Thoracic aorta (tissue), 2 donors: Measurements from ENCODE around the gene FLII. TPM values are rescaled to one million over a fixed set of nuclear protein-coding genes. Genes with fewer than 3 reads are reported as not detected.
A peak's percentile ranks its signal among the peaks of the same experiment; 100 is the strongest.

Experiments
- ATAC-seq: fragments of 150-250 bp; one replicate; pipeline ENCODE4 v1.8.0; 2017; ENCODE audit warnings: low read depth; ENCODE audit not compliant: insufficient number of reproducible peaks, low FRiP score
- DNase-seq: peaks from one replicate; pipeline ENCODE4 v3.0.0-alpha.2; 2020; ENCODE audit warnings: low spot score
- H3K27ac ChIP-seq, 2 donors: fragments of 200-600 bp; sonication (generic); 1 replicate in 1 of 2; 2 replicates in 1 of 2; pipeline ENCODE4 v1.5.1; 2016; ENCODE audit warnings: mild to moderate bottlenecking in 2 of 2, moderate library complexity in 2 of 2
- H3K27me3 ChIP-seq: fragments of 200-600 bp; sonication (generic); replicated peaks from 2 replicates; pipeline ENCODE4 v1.6.0; 2016; ENCODE audit warnings: mild to moderate bottlenecking; ENCODE audit not compliant: insufficient read depth
- H3K36me3 ChIP-seq: fragments of 200-600 bp; sonication (generic); one replicate; pipeline ENCODE4 v1.5.1; 2016
- H3K4me1 ChIP-seq, 2 donors: fragments of 200-600 bp; sonication (generic); 1 replicate in 1 of 2; 2 replicates in 1 of 2; pipeline versions ENCODE4 v1.5.1 to v1.6.0; 2016; ENCODE audit warnings: low read depth in 2 of 2, mild to moderate bottlenecking in 1 of 2; ENCODE audit not compliant: control insufficient read depth in 1 of 2
- H3K4me3 ChIP-seq: fragments of 200-600 bp; sonication (generic); 2 replicates; pipeline ENCODE4 v1.5.1; 2016; ENCODE audit warnings: mild to moderate bottlenecking
- H3K9me3 ChIP-seq: fragments of 200-600 bp; sonication (generic); 2 replicates; pipeline ENCODE4 v1.5.1; 2016
- CTCF ChIP-seq: fragments of 200-600 bp; sonication (generic); IDR thresholded peaks from one replicate; pipeline ENCODE4 v1.5.1; 2019; ENCODE audit warnings: antibody characterized with exemption
- total RNA-seq, 2 donors: library from RNA; depleted of rRNA; stranded (reverse); fragments of >200 nt; gene quantifications; one replicate each; pipeline versions ENCODE4 v1.1.0 to v1.2.3, GENCODE V29; 2016

The FLII gene
- total RNA-seq, 2 donors from 2014 or later = 309 to 312 TPM

- TF ChIP-seq CTCF = no peak
- Histone ChIP-seq H3K27ac (peak overlapping the region; percentile 96), H3K4me3 (no peak overlapping the region), H3K27me3 (no peaks in the 10 kb centered on the region), H3K4me1 (peaks cover 15 to 32% of the 10 kb centered on the region in 2 donors), H3K36me3 (peaks cover 26% of the 10 kb centered on the region), H3K9me3 (no peaks in the 10 kb centered on the region)
- DNase-seq = no peak
- ATAC-seq = no peak
Observed at GRCh38 chr17:18262641-18263040, 4.1 kb upstream of the FLII start.

- DNase-seq = no peak
- Histone ChIP-seq H3K4me3 (peak overlapping the region; percentile 85), H3K27ac (peak overlapping the region; percentile 96), H3K36me3 (peaks cover 26% of the 10 kb centered on the region), H3K27me3 (no peaks in the 10 kb centered on the region), H3K9me3 (no peaks in the 10 kb centered on the region), H3K4me1 (peaks cover 20 to 37% of the 10 kb centered on the region in 2 donors)
- no peak for ATAC-seq
- TF ChIP-seq CTCF = no peak
Observed at GRCh38 chr17:18262111-18262510, 3.6 kb upstream of the FLII start.

DNA sequence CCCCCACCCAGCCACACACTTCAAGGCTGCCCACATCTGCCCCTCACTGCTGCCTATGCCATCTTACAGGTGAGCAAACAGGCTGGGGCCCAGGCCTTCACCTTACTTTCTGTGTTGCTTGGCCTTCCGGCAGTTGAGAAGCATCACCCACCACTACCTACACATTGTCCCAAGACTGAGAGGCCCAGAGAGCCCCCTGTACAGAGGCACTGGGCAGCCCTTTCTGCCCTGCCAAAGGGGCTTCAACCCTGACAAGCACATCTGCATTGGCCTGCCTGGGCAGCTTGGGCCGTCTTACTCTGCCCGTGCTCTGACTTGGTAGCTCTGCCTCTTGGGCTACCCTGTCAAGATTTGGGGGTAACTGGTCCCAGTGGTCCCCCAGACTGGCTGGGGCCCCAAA lies 3.1 kb upstream of the FLII start:
- no peak for ATAC-seq
- peaks cover 26% of the 10 kb centered on the region for H3K36me3 ChIP-seq
- H3K27ac ChIP-seq = peak overlapping the region; percentile 96
- no peak for TF ChIP-seq CTCF
- peak overlapping the region; percentile 85 for H3K4me3 ChIP-seq
- no peak for DNase-seq
- no peaks in the 10 kb centered on the region for H3K27me3 ChIP-seq
- peaks cover 25 to 42% of the 10 kb centered on the region in 2 donors for H3K4me1 ChIP-seq
- no peaks in the 10 kb centered on the region for H3K9me3 ChIP-seq

- DNase-seq = peak; percentile 52
- no peaks in the 10 kb centered on the region for H3K9me3 ChIP-seq
- no peaks in the 10 kb centered on the region for H3K27me3 ChIP-seq
- peak overlapping the region; percentile 96 for H3K27ac ChIP-seq
- H3K36me3 ChIP-seq = peaks cover 26% of the 10 kb centered on the region
- peak; percentile 31 for ATAC-seq
- H3K4me3 ChIP-seq = peak overlapping the region; percentile 85
- peaks cover 29 to 47% of the 10 kb centered on the region in 2 donors for H3K4me1 ChIP-seq
- TF ChIP-seq CTCF = no peak
Observed at GRCh38 chr17:18261146-18261515, 2.6 kb upstream of the FLII start.

DNA sequence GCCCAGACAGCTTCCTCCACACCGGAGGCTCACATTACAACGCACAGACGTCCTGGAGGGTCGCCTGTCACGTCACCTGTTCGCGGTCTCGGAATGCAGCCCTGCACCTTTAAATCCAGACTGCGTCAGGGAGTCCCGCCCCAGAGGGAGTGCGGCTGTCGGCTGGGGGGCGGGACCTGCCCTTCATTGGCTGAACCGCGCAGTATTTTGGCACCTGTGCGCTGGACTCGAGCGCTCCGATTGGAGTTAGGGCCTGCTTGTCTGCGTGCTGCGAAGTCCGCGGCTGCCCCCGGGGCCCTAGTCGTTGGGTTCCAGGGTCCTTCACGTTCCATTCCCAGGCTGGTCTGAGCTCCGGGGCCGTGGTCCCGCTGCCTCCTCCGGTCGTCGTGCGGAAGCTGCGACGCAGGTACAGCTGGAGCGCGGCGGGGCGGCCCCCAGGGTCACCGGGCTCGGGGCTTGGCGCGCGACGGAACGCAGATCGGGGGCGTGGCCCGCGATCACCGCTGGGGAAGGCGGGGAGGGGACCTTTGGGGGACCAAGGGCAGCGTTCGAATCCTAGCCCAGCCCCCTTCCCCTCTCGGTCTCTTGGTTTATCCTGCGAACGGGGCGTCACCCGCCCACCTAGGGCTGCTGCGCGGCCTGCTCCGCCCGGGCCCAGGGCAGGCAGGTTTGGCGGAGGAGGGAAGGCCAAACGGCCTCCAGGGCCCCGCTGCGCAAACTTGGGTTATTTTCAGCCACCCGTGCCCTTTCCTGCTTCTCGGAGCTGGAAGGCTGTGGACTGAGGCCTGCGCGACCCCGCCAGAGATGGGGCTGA lies 2.0 kb upstream of the FLII start, which contains the start of gene MIEF2:
MIEF2 (plus strand) TSS at position 331 of the 814 bp plus-strand sequence. CDS start 2,059 bp downstream, outside the sequence.
- no peak for TF ChIP-seq CTCF
- H3K9me3 ChIP-seq = no peaks in the 10 kb centered on the region
- peak; percentile 74 for DNase-seq
- H3K36me3 ChIP-seq = peaks cover 29% of the 10 kb centered on the region
- peak; percentile 72 for ATAC-seq
- H3K4me3 ChIP-seq = peak within 1 kb of the TSS; percentile 85
- H3K27me3 ChIP-seq = no peaks in the 10 kb centered on the region
- H3K4me1 ChIP-seq = peaks cover 29 to 48% of the 10 kb centered on the region in 2 donors
- H3K27ac ChIP-seq = peak within 1 kb of the TSS; percentile 96
